Hematopoietic multipotent progenitor cell treated with erythropoietin and hydrocortisone succinate and interleukin-3 and kit ligand, for 15 days (in vitro differentiated cells): ENCODE results near the gene MOB3A.

Source experiments
- DNase-seq: peaks from one replicate; pipeline ENCODE4 v3.0.0-alpha.2; 2015; ENCODE audit warnings: low spot score

Gene MOB3A

DNA sequence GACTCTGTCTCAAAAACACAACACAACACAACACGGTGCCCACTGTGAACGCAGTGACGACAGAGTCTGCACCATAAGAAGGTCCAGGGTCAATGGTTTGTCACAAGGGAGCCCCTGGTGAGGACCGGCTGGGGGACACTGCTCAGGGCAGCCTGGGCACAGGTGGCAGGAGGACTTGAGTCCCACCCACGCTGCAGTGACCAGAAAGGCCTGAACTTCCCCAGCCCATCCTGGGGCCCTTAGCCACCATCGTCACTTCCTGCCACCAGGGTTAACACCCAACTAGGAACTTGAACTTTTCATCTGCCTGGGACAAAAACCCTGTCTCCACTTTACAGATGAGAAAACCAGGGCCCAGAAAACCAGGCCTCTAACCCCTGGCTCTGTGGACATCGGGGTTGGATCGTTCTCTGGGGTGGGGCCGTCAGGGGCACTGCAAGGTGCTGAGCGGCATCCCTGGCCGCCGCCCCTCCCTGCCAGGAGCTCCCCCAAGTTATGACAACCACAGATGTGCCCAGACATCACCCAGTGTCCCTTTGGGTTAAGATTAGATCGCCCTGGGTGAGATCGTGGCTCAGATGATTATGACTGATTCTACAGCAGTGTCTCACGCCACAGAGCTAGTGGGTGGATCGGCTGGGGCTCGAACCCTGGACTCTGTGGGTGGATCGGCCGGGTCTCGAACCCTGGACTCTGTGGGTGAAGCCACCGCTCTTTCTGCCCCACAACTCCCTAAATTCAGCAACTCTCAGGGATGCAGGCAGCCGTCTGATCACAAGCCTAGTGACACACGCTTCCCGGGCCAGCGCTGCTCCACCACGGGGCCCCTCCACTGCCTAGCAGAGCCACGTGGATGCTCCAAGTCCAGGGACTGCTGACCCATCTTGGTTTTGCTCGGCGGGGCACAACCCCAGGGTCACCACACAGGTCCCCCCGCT, 14.0 kb downstream of the MOB3A start:
- DNase-seq = no peak

- no peak for DNase-seq
These were observed 15.7 kb downstream of the MOB3A start for GRCh38 chr19:2080336-2080988.

GRCh38 chr19:2079865-2080301, 16.2 kb downstream of the MOB3A start:
- DNase-seq = no peak

DNA sequence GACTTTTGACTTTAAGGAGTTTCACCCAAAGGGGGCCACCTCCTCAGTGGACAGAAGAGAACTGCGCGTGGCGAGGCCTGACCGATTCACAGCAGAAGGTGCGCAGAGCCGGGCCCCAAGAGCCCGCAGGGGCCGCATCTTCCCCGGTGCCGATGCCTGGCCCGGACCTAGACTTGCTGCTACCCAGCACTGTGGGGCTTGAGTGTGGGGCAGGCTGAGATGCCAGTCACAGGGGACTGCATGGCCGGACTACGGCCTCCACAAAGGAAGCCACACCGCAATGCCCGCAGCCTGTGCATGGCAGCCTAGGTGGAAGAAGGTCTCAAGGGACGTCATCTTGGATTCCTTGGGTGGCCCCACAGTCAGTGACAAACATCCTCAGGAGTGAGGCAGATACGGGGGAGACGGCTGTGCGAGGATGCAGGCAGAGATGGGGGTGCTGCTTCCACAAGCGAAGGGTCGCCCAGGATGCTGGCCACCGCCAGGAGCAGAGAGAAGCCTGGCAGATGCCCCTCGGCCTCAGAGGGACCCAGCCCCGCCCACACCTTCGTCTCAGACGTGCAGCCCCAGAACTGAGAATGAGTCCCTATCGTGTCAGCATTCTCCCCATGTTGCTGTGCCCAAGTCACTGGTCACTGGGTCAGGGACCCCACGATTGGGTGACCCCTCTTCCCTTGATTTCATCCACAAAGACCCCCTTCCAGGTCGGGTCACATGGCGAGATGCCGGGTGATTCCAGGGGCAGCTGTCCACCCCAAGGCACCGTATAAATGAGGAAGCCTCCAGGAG, 16.9 kb downstream of the MOB3A start:
- no peak for DNase-seq

GRCh38 chr19:2077833-2078619, 18.1 kb downstream of the MOB3A start:
- no peak for DNase-seq

- DNase-seq = no peak
These were observed 18.7 kb downstream of the MOB3A start for GRCh38 chr19:2077398-2077797.

- DNase-seq = no peak
These were observed 19.6 kb downstream of the MOB3A start for GRCh38 chr19:2076526-2076944.

DNA sequence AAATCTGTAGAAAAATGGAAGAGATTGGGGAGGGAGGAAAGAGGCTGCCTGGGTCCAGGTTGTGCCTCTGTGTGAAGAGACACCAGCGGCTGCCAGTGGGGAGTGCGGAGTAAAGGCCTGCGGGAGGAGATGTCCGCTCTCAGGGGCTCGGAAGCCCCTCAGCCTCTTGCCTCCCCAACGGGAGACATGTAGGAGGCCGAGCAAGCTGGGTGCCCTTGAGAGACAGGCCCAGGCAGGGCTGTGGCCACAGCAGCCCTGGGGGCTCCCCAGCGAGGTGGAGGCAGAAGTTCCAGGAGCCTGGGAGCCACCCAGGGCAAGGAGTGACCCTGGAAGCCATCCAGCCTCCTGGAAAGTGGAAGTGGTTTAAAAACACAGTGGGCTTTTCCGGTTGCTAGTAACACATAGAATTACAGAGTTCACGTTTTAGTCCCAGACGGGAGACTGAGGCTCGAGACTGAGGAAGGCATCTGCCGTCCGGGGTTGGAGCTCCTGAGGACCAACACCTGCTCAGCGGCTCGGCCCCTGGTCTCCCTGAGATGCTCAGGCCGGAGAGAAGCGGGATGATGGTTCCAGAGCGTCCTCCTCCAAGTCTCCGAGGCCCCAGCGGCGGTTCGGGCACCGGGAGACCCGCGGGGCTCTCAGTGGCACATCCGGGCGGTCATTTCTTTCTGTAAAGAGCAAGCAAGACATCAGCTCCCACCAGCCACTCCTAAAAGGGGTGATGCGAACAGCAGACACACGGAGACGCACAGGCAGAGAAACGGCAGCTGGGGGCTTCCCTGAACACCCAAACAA, 23.2 kb downstream of the MOB3A start:
- no peak for DNase-seq

GRCh38 chr19:2070986-2071673, 25.0 kb downstream of the MOB3A start:
- no peak for DNase-seq

- no peak for DNase-seq
These were observed 25.7 kb downstream of the MOB3A start for GRCh38 chr19:2070436-2070827.

DNA sequence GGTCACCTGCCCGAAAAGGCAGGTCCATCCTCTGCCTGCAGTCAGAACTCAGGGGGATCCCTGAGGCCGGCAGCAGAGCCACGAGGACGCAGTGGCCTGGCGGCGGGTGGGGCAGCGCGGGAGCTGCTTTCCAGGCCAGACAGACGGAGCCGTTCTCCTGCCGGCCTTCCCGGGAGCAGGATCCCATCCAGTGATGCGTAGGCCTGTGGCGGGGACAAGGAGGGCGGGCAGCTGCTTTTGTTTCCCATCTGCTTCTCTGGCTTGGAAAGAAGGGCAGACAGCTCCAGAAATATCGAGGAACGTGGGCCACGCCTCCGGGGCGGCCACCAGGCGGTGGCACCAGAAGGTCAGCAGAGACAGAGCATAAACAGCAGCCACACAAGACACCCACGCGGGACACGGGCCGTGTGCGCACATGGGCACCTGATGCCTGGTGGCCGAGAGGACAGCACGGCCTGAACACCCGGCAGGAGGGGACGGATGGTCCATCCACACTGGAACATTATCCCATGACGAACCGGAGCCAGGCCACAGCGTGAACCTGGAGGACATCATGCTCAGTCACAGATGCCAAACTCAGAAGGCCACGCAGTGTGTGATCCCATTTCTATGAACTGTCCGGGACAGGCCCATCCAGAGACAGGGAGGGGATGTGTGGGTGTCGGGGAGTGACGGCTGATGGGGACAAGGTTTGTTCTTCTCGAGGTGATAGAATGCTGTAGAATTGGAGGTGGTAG, 31.2 kb downstream of the MOB3A start:
- DNase-seq = no peak

GRCh38 chr19:2064395-2064787, 31.7 kb downstream of the MOB3A start:
- no peak for DNase-seq

- DNase-seq = no peak
These were observed 32.3 kb downstream of the MOB3A start for GRCh38 chr19:2063824-2064223.

DNA sequence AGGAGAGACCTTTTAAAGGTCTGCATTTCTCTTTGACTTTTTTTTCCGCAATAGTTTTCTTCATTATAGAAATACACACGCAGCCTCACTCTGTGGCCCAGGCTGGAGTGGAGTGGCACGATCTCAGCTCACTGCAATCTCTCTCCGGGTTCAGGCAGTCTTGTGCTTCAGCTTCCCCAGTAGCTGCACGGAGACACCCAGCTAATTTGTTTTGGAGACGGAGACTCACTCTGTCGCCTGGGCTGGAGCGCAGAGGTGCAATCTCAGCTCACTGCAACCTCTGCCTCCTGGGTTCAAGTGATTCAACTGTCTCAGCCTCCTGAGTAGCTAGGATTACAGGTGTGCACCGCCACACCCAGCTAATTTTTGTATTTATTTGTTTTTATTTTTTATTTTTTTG, 33.4 kb downstream of the MOB3A start:
- no peak for DNase-seq

DNA sequence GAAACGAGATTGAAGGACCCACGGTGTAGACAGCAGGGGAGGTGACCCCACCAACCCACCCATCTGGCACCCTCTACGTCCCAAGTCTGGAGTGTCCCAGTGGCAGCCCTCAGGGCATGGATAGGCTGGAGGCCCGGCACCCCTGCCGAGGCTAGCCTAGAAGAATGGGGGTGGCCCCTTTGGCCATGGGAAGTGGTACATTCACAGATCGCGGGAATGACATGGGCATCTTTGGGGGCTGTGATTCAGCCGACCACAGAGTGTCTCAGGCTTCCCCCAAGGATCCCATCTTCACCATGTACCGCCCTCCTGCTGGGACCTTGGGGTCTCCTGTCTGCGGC, 33.8 kb downstream of the MOB3A start:
- DNase-seq = no peak

GRCh38 chr19:2061495-2062388, 34.4 kb downstream of the MOB3A start:
- DNase-seq = peak; percentile 100

GRCh38 chr19:2060884-2061494, 35.1 kb downstream of the MOB3A start:
- no peak for DNase-seq
